Midbrain (tissue), 1 donor: ENCODE results near the gene NKAIN4.

Source experiments
- DNase-seq: peaks from one replicate; lab custom pipeline; 2025; lab: John Stamatoyannopoulos, UW

Gene NKAIN4

DNA sequence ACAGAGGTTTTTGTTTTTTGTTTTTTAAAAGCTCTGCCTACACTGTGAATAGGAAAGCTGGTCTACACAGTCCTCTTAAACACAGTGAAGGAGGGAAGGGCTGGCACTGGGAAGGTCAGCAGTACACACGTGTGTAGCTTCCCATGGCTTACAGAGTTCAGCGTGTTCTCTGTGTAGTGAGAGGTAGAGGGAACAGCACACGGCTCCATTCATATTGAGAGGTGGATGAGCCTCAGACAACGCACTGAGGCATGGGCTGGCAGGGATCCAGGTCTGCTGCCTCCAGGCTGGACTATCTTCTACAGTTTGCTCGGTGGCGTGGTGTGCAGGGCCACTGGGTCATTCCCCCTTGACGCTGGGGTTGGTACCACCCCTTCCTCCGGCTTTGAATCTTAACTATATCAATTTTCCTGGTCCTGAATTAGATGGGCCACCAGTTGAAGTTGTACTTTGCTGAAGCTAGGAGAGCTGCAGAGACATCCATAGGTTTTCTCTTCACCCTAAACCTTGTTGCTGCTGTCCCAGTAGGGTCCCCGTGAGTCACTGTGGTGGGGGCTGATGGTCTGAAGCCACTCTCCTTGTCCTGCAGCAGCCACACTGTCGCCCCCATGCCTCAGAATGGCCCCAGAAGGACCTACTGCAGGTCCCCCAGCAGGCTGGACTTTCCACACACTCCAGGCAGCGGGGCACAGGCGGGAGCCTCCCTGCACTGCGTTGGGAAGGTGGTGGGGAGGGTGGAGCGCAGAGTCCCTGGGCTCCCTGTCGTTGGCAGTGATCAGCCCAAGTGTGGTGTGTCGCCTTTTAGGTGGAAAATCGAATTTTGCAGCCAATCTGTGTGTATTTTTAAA, 20.3 kb upstream of the NKAIN4 start:
- DNase-seq: no peak

DNA sequence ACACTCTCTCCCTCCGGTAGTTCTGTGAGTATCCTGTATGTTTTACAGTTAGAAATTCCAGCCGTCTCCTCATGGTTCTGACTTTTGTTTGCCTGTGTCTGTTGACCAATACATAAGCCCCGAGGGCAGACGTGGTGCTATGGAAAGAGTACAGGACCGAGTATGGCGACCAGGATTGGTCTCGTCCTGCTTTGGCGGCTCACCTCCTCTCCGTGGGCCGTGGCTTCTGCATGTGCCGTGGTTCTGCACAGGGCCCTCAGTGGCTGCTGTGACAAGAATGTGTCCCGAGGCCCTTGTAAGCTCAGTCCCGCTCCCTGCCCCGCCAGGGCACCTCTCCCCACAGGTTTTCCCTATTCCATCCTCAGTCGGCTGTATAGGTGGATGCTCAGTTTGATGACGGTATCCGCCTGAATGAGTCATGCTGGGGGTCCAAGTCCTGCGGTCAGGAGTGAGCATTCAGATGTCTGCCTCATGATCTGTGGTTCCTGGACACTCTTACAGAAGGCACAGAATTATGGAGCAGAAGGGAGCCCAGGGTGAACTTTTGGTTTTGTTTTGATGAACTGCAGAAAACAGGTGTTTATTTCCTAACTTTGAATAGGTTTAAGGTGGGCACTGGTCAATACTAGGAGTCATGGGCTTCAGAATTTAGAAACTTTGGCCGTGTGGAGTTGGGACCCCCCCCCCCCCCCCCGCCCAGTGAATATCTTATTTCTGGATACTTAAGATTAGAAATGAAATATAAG, 19.5 kb upstream of the NKAIN4 start:
- no peak for DNase-seq

DNA sequence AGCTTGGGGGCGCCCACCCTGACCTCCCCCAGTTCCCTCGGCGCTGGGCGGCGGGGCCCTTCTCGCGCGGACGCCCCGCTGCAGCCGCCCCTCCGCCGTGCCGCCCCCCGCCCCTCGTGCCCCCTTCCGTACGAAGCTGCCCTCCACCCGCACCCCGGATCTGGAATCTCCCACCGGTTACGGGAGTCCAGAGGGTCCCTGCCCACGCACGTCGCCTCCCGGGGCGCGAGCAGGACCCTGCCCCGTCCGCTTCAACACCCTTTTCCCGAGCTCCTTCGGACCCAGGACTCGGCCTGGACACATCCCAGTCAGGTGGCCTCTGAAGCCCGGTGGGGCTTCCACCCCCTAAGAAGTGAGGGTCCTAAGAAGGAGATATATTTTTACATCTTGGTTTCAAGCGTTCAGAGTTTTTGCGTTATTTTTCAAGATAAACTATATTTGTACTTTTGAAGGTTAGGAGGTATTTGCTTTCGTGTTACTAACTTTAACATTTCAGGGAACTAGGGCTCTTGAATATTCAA, 18.9 kb upstream of the NKAIN4 start:
- DNase-seq: no peak

DNA sequence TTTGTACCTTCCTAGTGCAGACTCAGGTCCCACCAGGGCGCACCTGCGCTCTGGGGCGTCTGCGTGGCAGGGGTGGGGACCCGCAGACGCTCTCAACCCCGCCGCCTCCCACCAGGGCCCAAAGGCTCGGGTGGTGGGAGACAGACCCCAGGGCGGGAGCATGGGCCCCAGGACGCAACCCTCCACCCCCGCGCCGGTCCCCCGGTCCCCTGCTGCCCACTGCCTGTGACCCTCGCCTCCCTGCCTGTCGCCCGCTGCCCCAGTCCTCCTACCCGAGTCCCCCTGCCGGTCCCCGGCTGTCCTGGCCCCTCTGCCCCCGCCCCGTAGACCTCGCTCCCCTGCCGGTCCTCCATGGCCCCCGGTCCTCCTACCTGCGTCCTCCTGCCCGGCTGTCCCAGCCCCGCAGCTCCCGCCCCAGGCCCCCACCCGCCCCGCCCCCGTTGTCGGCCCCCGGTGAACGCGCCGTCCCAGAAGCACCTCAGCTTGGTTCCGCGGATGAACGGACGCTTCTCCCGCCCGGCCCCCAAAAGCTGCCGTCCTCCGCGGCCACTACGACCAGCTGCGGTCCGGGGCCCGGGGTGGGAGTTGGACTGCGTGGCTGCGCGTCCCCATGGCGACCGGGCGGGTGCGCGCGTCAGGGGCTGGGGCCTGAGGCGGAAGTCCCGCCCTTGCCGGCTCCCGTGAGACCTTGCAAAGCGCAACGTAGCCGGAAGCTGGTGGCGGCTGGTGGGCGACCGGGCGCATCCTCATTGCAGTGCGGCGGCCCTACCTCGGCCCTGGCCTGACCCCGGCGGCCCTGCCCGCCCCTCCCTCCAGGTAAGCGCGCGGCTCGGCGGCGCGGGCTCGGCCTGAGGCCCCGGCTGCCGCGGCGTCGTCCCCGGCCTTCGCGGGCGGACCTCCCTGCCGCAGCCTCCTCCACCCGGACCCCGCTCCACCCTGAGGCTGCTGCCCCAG, 18.1 kb upstream of the NKAIN4 start, which contains the start of gene ARFGAP1:
TSS of gene ARFGAP1 (plus strand) at position 709 of the 954 bp plus-strand sequence. CDS start 2,768 bp downstream, outside the sequence.
- DNase-seq: peak; percentile 88

DNA sequence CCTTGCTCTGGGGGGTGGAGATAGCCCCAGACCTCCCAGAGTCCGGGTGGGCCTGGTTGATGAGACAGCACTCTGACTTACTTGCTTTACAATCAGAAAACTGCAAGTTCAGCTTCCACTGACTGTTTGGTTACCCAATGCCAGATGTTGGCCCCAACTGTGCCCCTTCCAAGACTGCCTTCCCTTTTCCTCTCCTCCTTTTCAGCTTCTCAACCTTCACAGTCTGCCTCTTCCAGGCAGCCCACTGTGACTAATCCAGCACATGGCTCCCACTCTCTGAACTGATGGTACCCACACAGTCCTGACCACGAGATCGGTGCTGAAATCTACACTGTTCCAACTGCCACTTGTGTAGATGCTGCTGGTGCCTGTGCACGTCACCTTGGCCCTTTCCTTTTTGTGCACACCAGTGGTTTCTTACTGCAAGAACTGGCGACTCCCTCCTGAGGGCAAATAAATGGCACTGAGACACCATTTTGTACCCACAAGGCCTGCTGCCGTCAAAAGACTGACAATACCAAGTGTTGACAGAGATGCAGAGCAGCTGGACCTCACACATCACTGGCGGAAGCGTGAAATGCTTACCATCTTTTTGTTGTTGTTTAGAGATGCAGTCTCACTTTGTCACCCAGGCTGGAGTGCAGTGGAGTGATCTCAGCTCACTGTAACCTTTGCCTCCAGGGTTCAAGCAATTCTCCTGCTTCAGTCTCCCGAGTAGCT, 16.5 kb upstream of the NKAIN4 start:
- no peak for DNase-seq

DNA sequence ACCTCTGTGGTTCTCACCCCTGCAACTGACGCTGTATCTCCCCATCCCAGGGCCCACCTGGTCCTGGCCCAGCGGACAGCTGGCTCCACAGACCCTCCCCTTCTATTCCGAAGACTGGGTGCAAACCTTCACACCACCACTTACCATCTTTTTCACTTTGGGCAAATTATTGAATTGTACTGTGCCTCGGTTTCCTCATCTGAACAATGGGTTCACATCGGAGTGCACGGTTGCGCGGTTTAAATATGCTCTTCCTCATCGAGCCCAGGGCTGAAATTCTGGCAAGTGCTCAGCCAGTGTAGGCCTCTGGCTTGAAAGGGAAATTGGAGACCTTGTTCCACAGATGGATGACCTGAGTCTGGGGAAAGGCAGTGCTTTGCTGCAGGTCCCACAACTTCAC, 15.5 kb upstream of the NKAIN4 start:
- no peak for DNase-seq

DNA sequence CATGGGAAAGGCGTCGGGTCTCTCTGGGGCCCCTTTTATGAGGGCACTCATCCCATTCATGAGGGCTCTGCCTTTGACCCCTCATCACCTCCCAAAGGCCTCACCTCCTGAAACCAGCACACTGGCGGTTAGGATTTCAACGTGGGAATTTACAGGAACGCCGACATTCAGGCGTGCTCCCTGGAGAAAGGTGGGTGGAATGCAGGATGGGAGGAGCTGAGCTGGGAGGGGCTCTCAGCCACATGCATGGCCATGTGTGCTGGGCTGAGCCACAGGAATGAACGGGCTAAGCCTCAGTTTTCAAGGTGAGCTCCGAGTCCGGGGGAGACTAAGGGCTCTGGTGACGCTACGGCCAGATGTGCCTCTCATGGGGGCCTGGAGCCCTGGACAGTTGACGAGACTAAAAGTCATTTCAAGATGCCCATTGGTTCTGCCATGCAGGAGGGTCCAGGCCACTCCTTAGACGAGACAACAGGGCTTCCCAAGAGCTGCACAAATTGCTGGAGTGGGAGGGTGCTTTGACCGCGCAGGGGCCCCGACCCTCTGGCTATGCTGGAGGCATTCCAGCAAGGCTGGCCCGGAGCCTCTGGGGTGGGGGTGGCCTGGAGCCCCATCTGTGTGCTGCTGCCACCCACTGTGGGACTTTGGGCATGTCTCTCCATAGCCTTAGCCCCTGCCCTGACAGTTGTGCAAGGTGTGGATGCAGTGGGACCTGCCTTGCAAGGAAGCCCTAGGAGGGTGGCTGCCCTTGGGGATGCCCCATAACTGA, 14.6 kb upstream of the NKAIN4 start:
- no peak for DNase-seq

DNA sequence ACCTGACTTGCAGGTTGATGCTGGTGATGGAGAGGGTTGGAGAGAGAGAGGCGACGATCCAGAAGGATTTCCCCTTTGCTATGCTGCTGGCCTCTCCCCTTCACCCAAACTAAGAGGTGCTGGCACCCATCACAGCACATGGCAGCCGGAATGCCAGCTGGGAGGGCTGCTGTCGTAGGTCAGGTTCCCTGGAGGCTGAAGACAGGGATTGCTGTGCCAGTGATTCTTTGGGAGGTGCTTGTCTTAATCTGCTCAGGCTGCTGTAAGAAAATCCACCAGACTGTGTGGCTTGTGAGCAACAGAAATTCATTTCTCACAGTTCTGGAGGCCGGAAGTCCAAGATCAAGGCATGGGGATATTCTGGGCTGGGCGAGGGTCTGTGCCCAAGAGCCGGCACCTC, 14.0 kb upstream of the NKAIN4 start:
- DNase-seq: no peak

DNA sequence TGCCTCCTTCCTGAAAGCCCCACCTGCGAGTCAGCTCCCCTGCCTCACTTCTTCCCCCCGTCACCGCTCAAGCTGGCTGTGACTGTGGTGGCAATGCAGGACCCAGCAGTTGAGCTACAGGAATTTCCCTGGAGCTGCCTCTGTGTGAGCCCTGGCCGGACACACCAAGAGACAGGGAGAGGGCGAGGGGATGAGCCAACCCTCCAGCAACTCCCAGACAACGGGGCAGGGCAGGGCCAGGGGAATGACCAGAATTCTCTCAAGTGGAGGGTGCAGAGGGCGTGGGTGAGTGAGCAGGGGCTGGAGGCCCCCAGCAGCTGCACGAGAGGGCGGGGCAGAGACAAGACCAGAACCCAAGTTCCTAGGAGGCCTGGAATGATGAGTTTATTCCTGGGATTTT, 13.4 kb upstream of the NKAIN4 start:
- no peak for DNase-seq

DNA sequence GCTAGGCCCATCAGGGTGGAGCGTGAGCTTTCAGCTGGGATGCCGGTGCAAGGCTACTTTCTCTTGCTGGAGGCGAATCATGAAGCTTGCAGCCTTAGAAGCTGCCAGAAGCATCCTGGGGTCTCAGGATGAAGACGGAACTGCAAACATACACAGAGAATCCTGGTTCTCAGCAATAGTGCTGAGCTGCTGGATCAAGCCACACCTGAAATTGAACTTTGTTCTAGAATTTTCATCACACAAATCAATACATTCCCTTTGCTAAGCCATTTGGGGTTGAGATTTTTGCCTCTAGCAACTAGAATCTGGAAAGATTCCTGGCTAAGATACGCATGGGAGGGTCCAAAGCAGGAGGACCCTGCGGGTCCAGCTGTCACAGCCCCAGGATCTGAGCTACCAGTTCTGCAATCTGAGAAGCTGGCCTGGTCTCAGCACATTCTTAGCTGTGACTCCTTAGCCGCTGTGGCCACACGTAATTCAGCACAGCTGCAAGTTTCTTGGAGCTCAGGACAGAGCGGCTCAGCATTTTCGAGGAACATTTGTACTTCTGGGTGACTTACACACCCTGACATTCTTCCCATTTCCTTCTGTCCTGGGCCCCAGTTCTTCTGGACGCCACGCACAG, 11.7 kb upstream of the NKAIN4 start:
- DNase-seq: no peak

DNA sequence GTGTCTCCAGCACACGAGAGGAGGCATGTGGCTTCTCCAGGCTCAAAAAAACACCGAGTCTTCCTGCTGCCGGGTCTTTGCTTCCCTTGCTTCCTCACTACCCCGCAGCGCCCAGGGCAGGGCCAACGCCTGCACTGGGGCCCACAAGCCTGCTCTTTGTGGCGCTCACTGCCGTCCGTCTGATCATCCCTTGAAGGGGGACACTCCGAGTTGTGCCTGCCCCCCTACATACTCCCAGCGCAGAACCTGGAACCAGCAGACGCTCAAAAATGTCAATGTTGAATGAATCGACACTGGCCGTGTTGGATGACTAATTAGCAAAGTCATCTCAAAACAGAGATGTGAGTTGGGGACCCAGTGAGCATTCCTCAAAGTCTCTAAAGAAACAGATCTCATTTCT, 10.3 kb upstream of the NKAIN4 start:
- DNase-seq: peak; percentile 2

DNA sequence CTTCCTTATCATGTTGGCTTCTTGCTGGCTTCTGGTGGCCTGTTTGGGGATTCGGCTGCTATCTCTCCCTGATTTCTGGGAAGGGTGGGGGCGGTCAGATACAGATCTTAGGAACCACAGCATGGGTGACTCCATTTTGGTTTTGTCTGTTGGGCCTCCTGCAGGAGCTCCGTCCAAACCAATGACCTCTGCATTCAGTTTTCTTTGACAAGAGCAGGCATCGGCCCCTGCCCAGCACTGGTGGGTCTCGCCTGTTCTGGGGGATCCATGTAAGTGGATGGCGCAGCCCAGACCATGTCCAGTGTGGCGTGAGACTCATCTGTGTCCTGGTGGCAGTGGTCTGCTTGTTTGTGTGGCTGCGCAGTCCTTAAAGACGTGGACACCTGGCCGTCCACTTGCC, 9.7 kb upstream of the NKAIN4 start:
- no peak for DNase-seq

DNA sequence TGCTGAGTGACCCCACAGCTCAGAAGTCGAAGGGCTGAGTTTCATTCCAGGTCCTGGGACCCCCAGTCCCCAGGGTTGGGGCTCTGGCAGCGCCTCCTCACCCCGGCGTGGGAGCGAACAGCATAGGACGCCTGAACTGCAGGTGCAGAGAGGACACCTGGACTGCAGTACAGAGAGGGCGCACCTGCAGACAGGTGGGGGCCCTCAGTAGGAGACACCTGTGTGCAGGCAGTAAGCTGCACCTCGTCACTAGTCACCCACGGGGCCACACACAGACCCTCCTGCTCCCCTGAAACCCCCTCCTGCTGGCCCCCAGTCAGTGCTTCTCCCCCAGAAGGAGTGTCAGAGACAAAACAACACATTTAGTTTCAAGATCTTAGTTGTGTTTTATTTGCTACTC, 8.6 kb upstream of the NKAIN4 start:
- DNase-seq: no peak

DNA sequence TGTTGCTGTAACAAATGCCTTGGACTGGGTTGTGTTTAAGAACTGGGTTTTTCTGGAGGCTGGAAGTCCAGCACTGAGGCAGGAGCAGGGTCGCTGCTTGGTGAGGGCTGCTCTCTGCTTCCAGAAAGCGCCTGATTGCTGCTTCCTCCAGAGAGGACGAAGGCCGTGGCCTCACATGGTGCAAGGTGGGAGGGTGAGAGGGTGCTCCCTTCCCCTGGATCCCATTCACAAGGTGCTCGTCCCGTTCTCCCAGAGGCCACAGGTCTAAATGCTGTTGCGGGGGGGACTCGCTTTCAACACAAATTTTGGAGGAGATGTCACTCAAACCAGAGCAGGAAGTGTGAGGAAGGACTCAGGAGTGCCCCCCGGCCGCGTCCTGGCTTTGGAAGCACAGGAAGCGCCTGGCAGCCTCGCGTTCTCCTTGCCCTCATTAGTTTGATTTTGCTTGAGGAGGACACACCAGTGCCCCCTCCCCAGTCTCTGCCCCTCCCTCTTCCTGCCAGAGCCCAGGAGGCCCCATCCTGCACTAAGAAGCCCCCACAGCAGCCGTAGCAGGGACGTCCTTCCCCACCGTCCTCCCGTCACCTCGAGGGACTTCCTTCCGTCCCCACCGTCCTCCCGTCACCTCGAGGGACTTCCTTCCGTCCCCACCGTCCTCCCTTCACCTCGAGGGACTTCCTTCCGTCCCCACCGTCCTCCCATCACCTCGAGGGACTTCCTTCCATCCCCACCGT, 7.7 kb upstream of the NKAIN4 start:
- no peak for DNase-seq

DNA sequence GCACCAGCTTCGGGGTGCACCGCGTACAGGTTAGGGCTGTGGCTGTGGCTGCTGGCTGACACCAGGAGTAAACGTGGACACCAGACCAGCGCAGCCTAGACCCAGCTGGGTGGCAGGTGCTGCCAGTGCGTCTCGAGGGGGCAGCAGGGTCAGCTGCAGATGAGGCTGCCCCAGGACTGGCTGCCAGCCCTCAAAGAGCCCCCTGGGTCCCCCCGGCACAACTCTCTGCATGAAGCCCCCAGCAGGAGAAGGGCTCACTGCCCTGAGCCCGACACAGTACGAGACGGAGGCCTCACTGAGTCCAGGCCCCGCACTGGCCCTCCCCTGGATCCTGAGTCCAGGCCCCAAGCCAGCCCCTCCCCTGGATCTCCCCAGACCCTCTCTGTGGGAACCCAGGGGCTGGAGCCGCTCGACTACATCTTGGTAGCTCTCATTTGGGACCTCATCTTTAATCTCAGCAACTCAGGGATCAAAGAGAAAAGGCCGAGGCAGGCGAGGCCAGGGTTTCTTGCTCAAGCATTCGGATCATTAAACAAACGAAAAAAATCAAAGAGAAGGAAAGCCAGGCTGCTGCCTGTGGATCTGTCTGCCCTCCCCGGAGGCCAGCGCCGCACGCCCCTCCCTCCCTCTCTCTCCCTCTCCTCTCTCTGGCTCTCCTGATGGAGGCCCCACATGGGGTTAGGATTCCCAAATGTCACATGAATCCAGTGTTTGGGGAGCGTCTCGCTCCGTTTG, 7.0 kb upstream of the NKAIN4 start:
- DNase-seq: peak; percentile 39

DNA sequence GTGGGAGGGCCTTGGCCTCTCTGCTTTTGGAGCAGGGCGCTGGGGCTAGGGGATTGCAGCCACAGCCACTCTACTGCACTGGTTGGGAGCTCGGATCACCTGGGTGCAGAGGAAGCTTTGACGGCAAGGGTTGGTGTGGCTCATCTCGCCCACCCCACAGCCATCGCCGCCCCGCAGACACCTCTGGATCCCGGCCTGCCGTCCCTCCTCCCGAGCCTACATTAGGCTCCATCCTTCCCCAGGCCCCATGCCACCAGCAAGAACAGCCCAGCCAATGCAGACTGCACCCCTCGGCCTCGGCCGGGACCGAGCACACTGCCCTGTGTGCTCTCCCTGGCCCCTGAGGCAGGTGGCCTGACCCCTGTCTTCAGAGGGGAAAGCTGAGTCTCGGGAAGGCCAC, 6.3 kb upstream of the NKAIN4 start:
- DNase-seq: no peak

DNA sequence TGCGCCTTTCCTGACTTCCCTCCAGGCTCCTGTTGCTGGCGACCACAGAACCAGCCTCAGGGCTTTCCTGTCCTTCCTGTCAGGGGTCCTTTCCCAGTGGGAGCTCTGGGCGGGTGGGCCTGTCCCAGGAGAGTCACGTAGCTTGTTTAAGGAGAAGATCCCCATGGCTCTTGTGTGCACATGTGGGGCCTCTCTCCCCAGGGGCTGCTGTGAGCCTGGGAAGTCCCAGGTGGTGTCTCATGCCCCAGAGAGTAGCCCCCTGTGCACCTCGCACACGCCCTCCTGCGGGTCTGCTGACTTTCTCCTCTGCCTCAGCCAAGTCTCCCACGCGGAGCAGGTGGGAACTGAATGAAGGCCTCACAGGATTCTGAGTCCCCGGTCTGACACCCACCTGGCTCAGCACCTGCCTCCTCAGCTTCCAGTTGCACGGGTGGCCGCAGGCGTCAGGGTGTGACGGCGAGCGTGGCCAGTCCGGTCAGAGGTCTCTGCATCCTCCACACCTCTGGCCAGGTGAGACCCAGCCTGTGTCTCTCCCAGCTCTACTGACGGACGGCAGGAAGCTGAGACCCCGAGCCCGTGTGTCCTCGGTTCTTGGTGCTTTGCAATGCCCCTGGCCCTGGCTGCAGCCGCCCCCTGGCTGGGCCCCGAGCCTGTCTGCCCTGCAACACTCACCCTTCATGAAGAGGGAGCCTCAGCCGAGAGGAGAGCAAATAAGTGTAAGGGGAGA, 5.6 kb upstream of the NKAIN4 start:
- DNase-seq: no peak

DNA sequence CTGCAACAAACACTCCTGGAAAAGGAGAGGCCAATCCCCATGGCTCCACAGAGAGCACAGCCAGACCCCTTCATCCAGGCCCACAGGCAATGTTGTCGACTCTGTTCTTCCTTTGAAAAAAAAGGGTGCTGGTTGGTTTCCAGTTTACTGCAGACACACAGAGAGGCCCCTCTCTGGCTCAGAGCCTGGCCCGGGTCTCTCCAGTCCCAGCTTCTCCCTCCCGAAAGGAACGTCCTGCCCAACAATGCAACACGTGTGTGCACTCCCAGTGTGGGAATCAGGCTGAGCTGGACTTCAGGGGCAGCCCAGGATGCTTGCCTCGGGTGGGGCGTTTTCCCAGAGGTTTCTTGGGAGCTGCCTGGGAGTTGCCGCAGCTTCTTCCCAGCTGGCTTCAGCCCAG, 4.5 kb upstream of the NKAIN4 start:
- no peak for DNase-seq
